NCI-H1092 (cell line): ENCODE measurements around the gene LAMTOR1.
A peak's percentile ranks its signal among the peaks of the same experiment; 100 is the strongest.

Experiments
- DNase-seq: peaks from one replicate; lab custom pipeline; 2025; lab: John Stamatoyannopoulos, UW

LAMTOR1 gene

DNA sequence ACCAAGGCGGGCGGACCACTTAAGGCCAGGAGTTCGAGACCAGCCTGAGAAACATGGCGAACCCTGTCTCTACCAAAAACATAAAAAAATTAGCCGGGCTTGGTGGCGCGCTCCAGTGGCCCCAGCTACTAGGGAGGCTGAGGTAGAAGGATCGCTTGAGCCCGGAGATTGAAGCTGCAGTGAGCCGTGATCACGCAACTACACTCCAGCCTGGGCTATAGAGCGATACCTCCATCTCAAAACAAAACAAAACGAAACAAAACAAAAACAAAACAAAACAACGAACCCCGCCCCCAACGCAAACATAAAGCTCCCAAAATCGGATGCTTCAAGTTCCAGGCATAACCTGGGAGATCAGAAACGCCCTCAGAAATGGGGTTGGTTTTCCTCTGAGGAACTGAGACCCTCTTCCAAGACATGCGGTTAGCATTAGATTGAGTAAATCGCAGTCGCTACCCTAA lies 21.9 kb downstream of the LAMTOR1 start:
- DNase-seq, result no peak

DNA sequence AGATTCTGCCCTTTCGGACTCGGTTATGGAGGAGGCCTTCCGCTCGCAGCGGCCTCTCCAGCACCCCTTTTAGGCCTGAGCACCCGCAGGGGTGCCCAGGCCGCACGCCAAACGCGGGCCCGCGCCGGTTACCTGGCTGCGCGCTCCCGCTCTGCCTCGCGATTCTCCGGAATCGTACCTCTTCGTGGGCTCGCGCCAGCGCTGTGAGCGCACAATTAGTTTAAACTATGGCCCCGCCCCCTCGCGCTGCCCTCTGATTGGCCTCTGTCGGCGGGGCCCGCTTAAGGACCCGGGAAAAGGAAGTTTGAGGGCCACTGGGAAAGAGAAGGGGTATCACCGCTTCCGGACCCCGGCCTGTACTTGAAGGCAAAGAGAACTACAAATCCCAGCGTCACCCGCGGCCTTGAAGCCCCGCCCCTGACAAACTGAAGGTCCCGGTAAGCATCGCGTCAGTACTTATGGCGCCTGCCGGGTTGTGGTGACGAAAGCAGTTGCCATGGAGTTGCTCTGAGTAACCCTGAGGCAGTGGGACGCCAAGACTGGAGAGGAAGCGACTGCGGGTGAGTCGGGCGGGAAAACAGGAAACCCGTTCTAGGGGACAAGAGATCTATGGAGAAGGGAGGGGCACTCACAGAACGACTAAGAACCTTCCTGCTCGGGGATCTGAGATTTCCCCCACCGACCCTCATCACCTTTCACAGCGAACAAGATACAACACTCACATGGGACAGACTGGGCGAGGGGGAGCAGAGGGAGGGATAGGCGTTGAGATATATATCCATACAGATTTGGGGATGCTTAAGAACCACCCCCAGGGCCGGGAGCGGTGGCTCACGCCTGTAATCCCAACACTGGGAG lies 22.5 kb downstream of the LAMTOR1 start, which contains the start of the genes LRRC51 and NUMA1:
Gene LRRC51 (plus strand): TSS at position 525 of the 858 bp plus-strand sequence. CDS start 8,234 bp downstream, outside the sequence.
Gene NUMA1 (minus strand): TSS at position 217 of the 858 bp plus-strand sequence. CDS start 44,599 bp downstream, outside the sequence.
- peak; percentile 100 for DNase-seq

DNA sequence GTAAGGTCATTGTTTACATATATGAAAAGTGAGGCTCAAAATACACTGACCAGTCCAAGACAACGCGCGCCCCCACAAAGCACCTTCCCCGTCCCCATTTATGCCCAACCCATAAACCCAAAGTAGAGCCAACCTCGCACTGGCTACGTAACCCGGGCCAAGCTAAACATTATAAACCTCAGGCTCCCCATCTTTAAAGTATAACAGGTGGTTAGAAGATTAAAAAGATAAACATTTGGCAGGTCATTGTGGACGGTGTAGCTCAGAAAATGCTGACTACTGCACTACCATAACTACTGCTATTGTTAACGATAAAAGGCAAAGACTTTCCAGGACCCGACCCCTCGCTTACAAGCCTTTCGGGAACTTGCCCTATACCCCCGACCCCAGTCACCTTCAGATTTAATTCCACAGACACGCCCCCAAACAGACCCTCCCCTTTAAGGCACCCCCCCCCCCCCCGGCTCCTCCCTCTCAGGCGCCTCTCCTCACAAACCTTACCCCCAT lies 23.2 kb downstream of the LAMTOR1 start:
- no peak for DNase-seq

DNA sequence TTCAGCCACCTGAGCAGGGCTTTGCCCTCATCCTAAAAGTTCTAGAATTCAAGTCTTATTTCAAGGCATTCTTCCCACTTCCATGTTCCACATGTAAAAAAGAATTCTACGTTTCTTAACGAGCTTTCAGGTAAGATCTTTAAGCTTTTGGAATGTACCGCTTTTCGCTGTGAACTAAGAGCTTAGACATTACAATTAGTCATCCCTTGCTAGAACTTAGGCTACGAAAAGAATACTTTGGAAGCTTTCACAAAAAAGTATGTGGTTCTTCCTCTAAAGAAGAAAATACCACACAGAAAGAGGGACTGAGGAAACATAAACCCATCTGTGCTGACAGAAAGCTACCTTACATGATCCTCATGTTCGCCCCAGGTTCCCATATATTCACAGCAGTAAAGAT lies 24.6 kb downstream of the LAMTOR1 start:
- no peak for DNase-seq

DNA sequence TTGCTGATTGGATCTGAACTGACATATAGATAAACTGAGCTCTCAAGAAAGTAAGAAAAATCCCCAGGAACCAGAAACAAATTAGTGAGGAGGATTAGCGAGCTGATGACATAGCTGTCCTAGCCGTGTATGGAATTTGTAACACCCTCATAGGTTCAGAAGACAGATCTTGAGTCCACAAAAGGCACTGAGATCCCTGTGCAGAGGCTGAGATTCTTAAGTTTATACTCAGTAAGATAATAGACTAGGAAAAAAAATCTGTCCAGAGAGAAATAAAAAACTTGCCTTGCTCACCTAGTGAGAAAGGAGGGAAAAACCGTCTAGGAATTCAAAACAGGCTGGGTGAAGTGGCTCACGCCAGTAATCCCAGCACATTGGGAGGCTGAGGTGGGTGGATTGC lies 27.3 kb downstream of the LAMTOR1 start:
- DNase-seq, result no peak

DNA sequence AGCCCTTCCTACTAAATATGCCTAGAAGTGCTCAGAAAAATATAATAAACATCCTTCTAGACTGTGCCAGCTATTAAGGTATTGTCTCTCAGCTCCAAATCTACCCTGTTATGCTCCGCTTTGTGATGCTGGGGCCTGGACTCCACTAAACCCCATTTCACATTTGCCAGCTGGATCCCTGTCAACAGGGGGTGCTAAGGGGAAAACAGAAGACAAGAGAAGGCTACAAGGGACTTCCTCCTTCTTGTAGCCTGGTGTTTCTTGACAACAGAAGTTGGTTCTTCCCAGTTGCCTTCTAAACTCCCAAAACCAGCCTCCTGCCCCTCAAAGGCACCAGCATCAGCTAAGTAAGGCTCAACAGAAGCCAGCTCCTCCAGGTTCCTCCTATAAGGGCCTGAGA lies 28.0 kb downstream of the LAMTOR1 start:
- no peak for DNase-seq

DNA sequence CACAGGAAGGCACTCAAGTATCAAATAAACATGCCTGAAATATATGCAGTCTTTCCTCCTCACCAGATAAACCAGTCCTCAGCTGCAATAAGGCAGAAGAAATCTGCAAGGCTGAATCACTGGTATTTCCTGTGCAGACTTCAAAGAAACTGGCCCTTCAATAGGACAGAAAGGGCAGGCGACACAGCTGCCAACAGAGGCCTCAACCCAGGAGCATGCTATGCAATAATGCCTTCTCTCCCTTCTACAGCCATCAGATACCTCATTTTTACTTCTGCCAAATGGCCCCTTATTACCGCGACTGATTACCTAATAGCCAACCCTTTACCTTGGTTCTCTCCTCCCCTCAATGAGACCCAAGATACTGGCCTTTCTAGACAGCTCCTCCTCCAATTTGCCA lies 30.7 kb downstream of the LAMTOR1 start:
- no peak for DNase-seq

DNA sequence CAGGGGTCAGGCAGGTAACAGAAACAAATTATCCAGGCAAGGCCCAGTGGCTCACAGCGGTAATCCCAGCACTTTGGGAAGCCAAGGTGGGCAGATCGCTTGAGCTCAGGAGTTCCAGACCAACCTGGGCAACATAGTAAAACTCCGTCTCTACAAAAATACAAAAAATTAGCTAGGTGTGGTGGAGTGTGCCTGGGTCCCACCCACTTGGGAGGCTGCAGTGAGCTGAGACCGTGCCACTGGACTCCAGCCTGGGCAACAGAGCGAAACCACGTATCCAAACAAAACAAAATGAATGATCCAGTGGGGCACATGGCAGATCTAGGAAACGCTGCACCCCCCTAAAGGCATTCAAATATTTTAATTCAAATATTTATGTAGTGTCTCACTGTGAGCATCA lies 32.6 kb downstream of the LAMTOR1 start:
- no peak for DNase-seq

DNA sequence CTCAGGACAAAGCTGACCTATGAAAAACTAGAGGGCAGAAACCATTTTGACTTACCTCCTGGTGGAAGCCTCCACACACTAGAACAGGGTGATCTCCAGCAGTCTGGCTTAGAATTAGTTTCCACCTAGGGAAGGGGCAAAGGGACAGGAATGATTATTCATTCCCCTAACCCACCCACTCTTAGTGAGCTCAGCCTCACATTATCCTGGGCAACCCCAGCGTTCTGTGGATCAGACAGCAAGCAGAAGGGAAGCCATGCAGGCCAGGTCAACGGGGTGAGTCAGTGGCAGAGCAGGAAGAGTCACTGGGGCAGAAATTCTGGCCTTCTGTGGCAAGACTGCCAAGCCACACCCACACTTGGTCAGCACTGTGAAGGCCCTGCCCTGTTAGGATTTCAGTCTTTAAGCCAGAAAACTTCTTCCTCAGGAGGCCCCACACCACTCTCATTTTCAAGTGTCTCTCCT lies 33.3 kb downstream of the LAMTOR1 start:
- DNase-seq, result no peak

DNA sequence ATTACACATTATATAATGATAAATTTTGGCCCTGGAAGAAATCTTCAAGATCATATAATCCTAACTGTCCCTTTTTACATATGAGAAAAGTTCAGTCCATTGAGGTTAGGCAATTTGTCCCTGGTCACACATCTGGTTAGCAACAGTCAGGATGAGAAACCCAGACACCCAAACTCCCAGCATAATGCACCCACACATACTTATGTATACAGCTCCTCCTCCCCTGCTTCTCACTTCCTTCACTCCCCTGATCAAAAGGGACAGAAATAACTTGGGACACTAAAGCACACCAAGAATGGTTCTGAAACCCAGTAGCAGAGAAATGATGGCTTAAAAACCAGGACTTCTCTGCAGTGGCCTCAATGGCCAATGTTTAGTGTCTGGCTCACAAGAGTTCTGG lies 33.9 kb downstream of the LAMTOR1 start:
- no peak for DNase-seq

DNA sequence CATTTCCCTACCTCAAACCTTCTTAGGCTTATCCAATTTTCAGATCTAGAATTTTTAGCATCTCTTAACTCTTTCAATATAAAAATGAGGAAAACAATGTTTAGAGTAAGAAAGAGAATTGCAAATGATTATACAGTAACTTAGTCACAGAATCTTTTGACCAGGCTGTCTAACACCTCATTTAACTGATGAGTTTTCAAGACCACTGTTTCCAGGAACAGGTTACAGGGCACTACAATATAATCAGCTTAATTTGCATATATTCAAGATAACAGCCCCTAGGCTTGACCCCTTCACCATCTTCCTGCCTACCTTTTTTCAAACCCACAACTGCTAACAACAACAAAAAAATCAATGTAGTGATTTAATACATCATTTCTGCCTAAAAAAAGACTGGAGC lies 35.4 kb downstream of the LAMTOR1 start:
- DNase-seq, result no peak

DNA sequence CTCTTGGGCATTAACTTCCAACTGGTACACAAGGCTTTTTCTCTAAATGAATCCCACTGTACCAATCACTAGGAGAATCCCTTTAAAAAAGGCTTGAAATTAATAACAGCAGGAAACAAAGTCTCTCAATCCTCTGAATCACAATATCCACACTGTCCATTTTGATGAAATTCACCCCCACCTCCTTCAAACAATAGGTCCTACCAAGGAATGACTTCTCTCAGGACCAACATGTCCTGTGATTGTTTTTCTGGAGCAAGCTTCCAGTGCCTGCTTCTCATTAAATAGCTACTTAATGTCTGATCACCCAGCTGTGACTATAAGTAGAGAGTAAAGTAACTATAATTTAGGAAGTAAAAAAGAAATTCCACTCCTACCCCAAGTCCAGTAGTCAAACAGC lies 35.8 kb downstream of the LAMTOR1 start:
- no peak for DNase-seq

DNA sequence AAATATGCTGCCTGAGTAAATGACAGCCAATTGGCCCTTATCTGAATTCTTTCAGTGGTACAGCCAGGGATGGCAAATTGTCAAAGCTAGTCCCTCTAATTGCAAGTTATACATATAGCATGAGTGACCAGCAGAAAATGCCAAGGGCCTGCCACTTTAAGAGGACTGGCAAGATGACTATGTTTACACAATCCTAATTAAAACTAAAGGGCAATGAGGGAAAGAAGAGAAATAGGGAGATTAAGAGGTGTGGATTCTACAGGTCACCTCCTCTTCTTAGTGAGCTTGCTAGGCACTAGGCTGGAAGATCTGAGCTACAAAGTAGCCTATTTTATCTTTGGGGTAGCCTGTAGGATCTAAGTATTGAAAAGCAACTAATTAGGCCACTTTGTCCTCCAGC lies 36.2 kb downstream of the LAMTOR1 start:
- DNase-seq, result no peak

DNA sequence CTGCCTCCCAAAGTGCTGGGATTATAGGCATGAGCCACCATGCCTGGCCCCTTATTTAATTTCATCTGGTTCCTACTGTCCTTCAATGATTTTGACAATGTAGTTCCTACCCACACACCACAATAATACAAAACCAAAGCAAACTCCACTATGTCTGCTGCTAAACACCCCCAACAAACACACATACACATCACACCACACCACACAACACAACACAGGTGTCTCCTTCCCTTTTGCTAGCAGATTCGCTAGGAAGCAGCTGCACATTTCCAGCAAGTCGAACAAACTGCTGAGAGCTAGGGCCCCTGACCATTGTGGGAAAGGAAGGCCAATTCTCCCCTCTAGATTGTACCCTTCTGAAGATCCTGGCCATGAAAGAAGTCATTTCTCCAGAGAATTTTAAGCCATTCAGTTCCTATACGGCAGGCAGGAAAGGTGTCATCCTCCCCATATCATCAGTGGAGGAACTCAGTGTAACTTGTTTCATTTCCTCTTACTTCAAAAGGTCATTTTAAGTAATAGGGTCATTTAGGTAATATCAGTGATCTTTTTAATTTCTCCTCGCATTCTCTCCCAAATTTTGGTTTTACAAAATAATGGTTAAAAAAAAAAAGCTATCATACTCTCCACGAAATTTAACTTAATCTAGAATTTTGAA lies 41.2 kb downstream of the LAMTOR1 start:
- DNase-seq, result no peak

DNA sequence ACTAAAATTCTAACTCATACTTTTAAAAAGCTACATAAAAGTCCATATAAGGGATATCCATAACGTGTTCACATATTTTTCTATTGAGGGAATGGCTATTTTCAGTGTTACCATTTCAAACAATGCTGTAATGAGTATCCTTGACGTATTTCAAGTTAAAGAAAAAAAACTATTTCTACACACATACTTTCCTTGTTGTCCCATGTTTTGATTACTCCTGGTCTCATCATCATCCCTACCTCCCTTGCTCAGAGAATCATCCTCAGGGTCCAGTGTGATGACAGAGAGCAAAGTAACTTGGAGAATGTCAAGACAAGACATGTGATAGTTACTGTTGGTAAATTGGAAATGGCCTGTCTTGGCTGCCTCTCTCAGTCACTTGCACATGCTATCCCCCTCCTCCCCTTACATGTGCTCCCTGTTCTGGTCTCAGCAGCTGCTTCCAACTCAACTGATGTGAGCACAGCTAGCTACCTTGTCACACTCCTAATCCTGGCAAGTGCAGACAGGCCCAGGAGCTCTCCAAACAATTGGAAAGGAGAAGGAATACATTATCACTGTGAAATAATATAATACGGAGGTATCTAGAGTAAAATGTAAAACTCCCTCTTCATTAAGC lies 44.6 kb downstream of the LAMTOR1 start:
- DNase-seq, result no peak

DNA sequence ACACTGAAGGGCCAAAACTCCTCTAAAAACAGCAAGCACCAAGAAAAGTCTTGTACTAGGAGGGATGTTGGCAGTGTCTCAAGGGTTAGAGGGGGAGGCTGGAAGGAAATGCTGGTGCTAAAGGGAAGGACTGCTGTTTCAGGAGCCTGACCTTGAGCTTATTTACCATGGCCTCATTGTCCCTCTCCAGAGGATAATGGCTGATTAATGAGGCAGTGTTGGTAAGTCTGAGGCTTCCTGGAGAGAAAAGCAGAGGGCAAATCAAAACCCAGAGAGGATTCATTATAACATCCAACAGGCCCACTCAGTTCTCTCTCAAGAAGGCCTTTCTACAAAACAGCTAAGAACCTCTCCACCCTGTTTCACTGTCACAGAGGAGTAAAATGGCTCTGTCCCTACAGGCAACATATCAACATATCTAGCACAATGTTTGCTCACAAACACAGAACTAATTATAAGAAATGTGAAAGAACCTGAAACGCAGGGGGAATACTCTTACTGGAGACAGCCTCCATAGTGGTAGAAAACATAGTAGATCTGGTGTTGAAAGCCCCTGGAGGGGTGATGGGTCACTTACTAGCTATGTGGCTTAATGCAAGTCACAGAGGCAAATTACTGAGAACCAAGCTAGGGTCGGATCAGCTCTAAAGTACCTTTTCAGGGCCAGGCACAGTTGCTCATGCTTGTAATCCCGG lies 54.2 kb downstream of the LAMTOR1 start:
- no peak for DNase-seq
